G401 (cell line): ENCODE data around the gene EVA1C. TPM values are rescaled to one million over a fixed set of nuclear protein-coding genes. Genes with fewer than 3 reads are reported as not detected.
"Not testable (repeated sequence)": the region's sequence is repeated elsewhere in the genome, so short reads cannot be mapped to it uniquely, and the experiment has no call there.

Source experiments
- DNase-seq: peaks from one replicate; pipeline ENCODE4 v3.0.0-alpha.2; 2015; ENCODE audit warnings: low spot score
- in situ Hi-C: cut with HindIII; loops from 2 replicates; pipeline ENCODE4 v1.10.0; 2016; ENCODE audit warnings: low sequenced_read_pairs, mixed read lengths
- total RNA-seq: library from RNA; depleted of rRNA; stranded (reverse); fragments of >200 nt; shearing (Covaris generic); gene quantifications from 2 replicates; pipeline ENCODE4 v1.2.3, GENCODE V29; 2014

The EVA1C gene
- total RNA-seq, 1 experiment from 2014 or later: not detected

GRCh38 chr21:32516756-32517649 lies 104.5 kb downstream of the EVA1C start:
- in situ Hi-C loops: no loop called here
- no peak for DNase-seq

- in situ Hi-C loops: no loop called here
- peak; percentile 11 for DNase-seq
These were observed 107.7 kb downstream of the EVA1C start for GRCh38 chr21:32519945-32520874.

- in situ Hi-C loops: no loop called here
- DNase-seq: peak; percentile 73
These were observed 108.6 kb downstream of the EVA1C start for GRCh38 chr21:32520875-32521735.

DNA sequence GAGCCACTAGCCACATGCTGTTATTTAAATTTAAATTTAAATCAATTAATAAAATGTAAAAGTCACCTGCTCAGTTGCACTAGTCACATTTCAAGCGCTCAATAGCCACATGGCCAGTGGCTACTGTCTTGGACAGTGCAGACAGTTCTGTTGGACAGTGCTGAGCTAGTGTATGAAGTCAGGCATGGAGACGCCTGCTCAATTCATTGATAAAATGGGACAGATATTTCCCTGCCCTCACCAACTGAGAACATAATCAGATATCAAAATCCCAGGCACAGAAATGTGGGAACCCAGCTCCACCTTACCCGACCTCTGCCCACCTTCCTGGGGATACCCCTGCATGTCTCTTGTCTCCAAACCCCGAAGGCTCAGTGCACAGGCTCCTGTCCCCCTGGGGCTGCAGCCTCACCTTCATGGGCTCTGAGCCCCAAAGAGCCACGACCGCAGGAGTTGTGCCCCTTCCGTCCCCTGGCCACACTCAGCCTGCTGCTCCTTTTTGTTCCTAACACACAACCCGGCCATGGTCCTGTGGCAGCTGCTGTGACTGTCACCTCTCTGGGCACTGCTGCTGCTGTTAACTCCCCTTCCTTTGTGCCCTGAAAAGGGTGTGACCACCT lies 109.3 kb downstream of the EVA1C start:
- in situ Hi-C loops: no loop called here
- DNase-seq: no peak

DNA sequence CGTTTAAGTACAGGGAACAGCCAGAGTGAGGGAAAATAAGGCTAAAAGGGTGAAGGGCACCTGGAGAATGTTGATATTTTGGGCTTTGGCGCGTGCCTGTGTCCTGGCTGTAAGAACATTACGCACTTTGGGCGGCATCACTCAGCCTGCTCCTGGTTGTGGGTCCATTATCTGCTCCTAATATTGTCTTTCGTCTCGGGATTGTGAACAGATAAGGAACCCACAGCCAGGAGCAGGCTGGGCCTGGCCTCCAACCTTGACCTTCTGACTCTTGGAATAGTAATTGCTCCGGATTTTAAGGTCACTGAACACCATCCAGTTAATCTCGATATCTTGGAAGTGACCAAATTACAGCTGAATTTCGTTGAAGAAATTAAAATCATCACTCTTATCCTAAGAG lies 111.0 kb downstream of the EVA1C start:
- DNase-seq: no peak
- in situ Hi-C loops: no loop called here

DNA sequence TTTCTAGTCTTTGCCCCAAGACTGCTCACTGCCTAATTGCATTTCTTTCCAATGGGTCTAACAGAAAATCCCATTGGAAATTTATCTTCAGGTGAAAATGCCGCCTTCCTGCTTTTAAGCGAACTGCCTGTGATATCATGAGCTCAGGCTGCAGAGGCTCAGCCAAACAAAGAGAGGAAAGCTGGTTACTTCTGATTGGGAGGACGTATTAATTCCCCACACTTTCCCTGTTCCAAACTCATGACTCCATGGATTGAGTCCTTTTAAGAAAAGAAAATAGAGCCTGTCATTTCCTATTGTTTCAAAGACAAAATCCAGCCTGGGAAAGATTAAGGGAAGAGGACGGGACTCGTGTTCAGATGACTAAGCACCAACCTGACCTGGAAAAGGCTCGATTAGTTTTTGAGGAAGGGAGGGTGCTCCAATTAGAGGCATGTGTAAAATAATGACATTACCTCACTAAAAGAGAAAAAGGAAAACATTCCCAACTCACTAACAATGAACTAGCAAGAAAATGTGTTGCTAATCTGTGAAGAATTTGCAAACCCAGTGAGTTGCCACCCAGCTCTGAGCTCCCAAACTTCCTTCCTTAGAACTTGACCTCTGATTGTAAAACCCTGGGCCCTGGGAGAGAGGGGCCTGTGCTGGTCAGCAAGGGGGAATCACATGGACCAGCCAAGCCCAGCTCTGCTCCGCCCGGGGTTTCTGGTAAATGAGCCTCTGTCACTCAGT lies 111.6 kb downstream of the EVA1C start:
- DNase-seq: no peak
- in situ Hi-C loops: no loop called here

GRCh38 chr21:32525282-32525681 lies 112.8 kb downstream of the EVA1C start:
- in situ Hi-C loops: no loop called here
- DNase-seq: no peak

GRCh38 chr21:32529679-32530078 lies 117.2 kb downstream of the EVA1C start:
- in situ Hi-C loops: no loop called here
- DNase-seq: no peak

GRCh38 chr21:32530809-32531208 lies 118.3 kb downstream of the EVA1C start:
- DNase-seq: not testable (repeated sequence)

GRCh38 chr21:32531561-32531960 lies 119.1 kb downstream of the EVA1C start:
- DNase-seq, in situ Hi-C loops: not testable (repeated sequence)

More at GRCh38 chr21:32530809-32531208, 118.3 kb downstream of the EVA1C start:
- in situ Hi-C loops: not testable (repeated sequence)

DNA sequence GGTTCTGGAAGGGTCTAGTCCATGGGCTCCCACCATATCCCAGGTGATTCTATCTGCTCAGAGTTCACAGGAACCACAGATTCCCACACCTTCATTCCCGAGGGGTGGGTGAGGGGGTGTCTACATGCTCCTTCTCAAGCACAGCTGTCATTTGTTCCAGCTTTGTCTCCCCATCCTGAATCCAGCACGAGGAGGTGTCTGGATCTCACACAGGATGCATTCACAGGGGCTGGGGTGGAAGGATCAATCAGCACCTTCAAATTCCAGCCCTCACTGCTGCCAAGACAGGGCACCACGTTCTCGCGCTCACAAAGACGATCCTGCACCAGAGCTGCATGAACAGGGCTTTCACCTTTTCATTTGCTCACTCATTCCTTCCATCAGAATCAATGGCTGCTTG lies 120.1 kb downstream of the EVA1C start:
- no peak for DNase-seq
- in situ Hi-C loops: no loop called here

GRCh38 chr21:32533053-32533452 lies 120.5 kb downstream of the EVA1C start:
- in situ Hi-C loops: no loop called here
- DNase-seq: no peak

DNA sequence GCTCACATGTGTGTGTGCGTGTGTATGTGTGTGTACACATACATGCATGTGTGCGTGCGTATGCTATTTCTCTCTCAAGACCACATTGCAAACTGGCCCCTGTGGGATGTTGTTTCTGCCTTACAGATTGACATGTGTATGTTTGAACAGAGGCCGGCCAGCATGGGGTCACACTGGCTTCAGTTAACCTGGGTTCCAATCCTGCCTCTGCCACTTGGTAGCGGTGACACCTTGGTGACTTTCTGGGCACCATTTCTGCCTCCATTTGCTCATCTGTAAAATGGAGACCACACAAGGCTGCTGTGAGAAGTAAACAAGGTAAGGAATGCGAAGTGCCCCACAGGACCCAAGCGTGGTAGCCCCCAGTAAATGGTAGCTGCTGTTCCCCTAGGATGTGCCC lies 121.1 kb downstream of the EVA1C start:
- DNase-seq: no peak
- in situ Hi-C loops: no loop called here

DNA sequence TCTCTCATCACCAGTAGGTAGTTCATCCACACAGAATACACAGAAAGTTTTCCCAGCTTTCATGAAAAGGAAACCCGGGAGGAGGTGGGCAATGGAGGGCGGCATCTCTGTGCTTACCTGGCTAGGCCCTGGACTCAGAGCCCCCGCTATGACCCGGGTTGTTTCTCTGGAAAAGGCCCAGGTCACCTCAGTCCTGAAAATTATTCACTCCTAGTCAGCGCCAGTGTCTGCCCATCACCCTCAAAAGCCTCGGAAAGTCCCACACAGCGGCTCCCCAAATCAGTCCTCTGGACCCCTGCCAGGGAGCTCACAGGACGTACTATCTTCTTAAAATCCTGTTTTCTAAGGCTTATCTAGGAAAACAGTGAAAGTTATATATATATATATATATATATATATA lies 121.6 kb downstream of the EVA1C start:
- DNase-seq: no peak
- in situ Hi-C loops: no loop called here

DNA sequence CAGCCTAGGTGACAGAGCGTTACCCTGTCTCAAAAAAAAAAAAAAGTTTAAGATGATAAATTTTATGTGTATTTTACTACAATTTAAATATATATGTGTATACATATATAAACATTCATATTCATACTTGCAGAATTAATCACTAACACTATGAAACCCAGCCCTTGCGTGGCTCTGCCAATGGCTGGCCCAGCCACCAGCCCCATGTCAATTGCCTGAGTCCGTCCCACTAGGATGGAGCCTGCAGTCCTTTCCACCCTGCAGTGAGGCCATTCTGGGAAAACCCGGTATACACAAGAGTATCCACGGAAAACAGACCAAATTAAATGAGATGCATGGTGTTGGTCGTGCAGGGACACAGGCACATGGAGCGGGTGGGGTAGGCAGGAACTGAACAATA lies 123.1 kb downstream of the EVA1C start:
- DNase-seq: no peak
- in situ Hi-C loops: no loop called here

DNA sequence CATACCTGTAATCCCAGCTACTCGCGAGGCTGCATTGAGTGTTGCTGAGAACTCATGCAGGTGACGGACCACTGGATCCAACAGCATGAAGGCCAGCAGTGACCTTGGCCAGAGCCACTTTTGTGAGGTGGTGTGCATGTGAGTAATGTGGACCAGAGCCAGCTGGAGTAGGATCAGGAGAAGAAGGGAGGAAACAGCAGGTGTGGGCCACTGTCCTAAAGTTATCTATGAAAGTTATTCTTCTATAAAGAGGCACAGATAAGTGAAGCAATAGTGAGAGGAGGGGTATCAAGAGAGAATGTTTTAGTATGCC lies 125.0 kb downstream of the EVA1C start:
- no peak for DNase-seq
- in situ Hi-C loops: no loop called here

DNA sequence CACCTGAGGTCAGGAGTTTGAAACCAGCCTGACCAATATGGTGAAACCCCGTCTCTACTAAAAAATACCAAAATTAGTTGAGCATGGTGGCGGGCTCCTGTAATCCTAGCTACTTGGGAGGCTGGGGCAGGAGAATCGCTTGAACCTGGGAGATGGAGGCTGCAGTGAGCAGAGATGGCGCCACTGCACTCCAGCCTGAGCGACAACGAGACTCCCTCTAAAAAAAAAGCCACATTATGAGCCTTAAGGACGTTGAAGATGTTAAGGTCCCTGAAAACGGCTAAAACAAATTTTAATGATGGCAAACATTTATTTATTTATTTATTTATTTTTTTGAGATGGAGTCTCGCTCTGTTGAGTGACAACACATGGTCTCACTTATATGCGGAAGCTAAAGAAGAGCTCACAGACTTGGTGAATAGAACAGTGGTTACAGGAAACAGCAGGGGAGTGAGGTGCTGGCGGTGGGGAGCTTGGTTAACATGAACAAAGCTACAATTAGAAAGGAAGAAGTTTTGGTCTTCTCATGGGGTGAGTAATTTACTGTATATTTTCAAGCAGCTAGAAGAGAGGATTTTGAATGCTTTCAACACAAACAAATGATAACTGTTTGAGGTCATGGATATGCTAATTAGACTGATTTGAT lies 125.8 kb downstream of the EVA1C start:
- in situ Hi-C loops: no loop called here

DNA sequence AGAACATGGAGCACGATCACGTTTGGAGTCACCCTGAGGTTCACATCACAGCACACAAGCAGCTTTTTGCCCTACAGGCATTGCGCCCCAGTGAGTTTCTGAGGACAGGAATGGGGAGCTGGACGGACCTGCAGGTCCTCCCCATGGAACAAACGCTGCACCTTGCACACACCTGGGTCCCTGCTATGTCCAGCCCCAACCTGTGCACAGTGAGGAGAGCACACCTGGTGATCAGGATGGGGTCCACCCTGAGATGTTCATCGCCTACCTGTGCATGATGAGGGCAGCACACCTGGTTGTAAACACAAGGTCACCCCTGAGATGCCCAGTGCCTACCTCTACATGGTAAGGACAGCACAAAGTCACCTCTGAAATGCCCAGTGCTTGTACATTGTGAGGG lies 126.9 kb downstream of the EVA1C start:
- DNase-seq: no peak
- in situ Hi-C loops: no loop called here

More for the DNA sequence above, 125.8 kb downstream of the EVA1C start:
- no peak for DNase-seq
